ENCODE measurements around the gene GPD1L.
A peak's percentile ranks its signal among the peaks of the same experiment; 100 is the strongest.
"Not testable (repeated sequence)": the region's sequence is repeated elsewhere in the genome, so short reads cannot be mapped to it uniquely, and the experiment has no call there.

GPD1L gene

DNA sequence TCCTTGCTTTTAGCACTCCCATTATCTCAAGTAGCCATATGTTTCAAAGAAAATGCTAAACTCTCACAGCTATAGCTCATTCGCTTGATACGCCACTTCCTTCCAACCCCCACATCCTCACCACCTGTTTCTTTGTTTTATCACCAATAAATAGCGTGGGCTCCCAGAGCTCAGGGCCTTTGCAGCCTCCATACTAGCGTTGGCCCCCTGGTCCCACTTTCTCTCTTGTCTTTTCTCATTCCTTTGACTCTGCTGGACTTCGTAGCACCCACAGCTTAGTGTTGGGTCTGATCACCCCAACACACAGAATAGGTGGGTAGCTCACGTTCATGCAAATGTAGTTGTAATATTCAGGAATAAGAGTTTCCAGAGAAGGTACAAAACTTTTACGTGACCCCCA is 4.1 kb upstream of the GPD1L start:
- H3K4me3 ChIP-seq (ENCODE audit: low read length), result no peak overlapping the region
- DNase-seq (ENCODE audit: low read depth, low spot score), result no peak

DNA sequence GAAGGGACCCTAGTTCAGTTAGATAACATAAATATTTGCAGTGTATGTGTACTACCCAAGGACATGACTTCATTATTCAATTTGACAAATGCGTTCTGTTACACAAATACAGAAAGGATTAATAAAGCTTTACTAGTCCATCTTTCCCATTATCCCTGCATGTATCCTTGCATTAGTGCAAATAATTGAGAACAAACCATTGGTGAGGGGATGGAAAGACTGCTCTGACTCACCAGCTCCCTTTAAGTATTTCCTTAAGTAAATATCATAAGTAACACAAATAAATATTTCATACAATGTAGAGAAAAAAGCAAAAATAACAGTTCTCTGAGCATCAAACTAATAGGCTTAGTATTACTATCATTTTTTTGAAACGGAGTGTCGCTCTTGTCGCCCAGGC is 1.9 kb upstream of the GPD1L start:
- no peak overlapping the region for H3K4me3 ChIP-seq (ENCODE audit: low read length)
- DNase-seq (ENCODE audit: low read depth, low spot score), result no peak

DNA sequence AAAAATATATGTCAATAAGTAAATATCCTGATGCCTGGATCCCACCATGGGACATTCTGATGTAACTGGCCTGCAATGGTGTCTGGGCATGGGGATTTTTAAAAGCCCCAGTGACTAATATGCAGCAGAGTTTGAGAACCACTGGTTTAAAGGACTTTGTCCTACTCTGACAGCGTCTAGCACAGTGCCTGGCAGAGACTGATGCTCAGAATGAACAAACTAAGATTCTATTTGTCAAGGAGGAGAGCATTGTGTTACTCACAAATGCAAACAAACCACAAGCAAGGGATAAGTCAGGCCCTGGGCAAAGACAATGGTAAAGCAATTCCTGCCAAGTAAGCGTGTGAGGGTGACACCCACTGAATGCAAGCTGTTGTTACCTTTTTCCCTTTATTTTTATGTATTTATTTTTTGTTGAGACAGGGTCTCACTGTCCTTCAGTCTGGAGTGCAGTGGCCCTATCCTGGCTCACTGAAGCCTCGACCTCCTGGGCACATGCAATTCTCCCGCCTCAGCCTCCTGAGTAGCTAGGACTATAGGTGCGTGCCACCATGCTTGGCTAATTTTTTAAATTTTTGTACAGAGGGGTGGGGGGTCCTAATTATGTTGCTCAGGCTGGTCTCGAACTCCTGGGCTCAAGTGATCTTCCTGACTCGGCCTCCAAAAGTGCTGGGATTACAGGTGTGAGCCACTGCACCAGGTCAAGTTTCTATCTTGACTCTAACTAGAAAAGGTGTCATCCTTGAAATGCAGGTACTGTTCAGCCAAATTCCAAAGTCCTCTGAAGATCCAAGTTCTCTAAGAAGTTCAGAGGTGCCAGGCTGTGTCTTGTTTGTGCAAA is 909 bp upstream of the GPD1L start:
- H3K4me3 ChIP-seq (ENCODE audit: low read length), result peak overlapping the region; percentile 38
- no peak for DNase-seq (ENCODE audit: low read depth, low spot score)

DNA sequence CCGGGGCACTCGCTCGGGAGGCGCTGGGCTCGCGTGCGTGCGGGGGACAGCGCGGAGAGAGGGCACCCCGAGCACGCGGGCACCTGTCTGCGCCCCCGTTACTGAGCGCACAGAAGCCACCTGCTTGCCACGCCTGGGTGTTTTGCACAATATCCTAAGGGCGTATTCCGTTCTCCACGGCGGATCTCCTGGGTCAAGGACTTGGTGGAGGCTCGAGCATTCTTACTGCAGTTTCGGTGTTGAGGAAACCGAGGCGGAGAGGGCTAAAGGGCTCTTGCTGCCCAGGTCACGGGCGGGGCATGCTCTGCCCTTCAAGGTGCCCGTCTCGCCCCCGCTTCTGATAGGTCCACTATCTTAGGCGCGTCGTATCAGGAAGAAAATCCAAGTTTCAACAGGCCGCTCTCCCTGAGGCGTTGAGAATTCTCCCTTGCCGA is 526 bp downstream of the GPD1L start:
- no peak for DNase-seq (ENCODE audit: low read depth, low spot score)
- H3K4me3 ChIP-seq (ENCODE audit: low read length), result peak overlapping the region; percentile 67

DNA sequence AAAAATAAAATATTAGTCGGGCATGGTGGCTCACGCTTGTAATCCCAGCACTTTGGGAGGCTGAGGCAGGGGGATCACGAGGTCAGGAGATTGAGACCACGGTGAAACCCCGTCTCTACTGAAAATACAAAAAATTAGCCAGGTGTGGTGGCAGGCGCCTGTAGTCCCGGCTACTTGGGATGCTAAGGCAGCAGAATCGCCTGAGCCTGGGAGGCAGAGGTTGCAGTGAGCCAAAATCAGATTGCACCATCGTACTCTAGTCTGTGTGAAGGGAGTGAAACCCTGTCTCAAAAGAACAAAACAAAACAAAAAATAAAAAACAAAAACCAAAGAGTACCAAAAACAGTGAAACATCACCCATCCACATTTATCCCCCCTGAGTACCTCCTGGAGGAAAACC is 1.8 kb downstream of the GPD1L start:
- not testable (repeated sequence) for H3K4me3 ChIP-seq (ENCODE audit: low read length)

DNA sequence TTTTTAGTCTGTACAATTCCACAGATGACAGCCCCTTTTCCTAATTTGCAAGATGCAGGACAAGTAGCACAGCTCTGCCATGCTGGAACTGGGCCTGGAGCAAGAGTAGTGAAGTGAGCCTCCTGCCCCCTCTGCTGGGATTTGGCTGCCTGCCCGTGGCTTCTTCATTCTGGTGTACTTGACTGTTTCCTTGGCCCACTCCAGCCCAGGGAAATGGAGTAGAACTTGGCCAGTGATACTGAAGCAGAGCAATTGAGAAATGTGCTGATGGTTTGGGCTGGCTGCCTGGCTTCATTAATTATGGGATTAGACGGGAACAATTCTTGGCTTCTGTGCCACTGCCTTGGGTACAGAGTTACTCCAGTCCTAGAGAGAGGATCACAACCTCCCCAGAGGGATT is 2.8 kb downstream of the GPD1L start:
- no peak overlapping the region for H3K4me3 ChIP-seq (ENCODE audit: low read length)
- DNase-seq (ENCODE audit: low read depth, low spot score), result no peak

More for the DNA sequence above, 1.8 kb downstream of the GPD1L start:
- not testable (repeated sequence) for DNase-seq (ENCODE audit: low read depth, low spot score)

DNA sequence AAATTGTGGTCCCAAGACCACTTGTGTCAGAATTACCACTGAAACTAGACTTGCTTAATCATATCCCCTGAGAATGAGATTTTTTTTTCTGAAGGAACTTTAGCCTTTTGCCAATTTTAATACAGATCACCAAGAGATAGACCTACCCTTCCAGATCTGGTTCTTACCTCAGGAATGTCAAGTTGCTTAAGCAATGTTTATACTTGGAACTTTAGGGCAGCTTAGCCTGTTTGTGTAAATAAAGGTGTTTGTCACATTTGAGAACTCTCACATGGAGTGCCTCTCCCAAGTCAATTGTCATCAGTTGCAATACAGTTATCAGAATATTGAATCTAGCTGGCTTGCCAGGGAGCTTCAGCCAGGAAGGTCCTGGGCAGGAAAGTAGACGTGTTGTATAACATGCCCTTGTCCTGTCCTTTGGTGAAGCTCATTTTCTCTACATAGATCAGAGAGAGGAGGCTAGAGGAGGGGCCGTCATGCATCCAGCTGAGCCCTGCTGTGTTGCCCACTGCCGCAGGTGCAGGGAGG is 3.9 kb downstream of the GPD1L start:
- no peak for DNase-seq (ENCODE audit: low read depth, low spot score)
- no peak overlapping the region for H3K4me3 ChIP-seq (ENCODE audit: low read length)

DNA sequence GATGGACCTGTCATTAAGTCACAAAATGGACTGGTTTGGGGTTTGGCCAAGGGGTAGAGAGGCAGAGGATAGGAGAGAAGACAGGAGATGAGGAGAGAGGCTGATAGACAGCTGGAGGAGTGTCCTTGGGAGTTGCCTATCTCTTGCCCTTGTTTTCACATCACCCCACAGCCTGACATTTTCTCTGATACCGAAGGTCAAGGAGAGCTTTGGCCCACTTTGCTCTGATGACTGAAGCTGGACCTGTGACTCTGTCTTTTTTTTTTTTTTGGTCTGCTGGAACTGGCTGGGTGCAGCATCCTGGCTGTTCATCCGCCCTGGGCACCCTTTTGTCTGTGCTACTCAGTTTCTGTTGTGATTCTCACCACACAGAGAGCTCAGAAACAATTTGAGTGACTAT is 5.1 kb downstream of the GPD1L start:
- no peak for DNase-seq (ENCODE audit: low read depth, low spot score)
- H3K4me3 ChIP-seq (ENCODE audit: low read length), result no peak overlapping the region

DNA sequence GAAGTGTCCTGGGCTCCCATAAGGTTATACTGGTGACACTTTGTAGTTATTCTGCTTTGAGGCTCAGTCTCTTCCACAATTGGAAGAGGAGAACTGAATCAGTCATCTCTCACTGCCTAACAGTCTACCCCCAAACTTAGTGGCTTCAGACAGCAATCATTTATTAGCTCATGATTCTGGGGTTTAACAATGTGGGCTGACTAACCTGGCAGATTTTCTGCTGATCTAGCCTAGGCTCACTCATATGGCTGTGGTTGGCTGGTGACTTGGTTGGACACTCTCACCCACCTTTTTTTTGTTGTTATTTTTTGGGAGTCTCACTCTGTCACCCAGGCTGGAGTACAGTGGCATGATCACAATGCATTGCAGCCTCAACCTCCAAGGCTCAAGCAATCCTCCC is 7.1 kb downstream of the GPD1L start:
- DNase-seq (ENCODE audit: low read depth, low spot score), result no peak
- H3K4me3 ChIP-seq (ENCODE audit: low read length), result no peak overlapping the region

DNA sequence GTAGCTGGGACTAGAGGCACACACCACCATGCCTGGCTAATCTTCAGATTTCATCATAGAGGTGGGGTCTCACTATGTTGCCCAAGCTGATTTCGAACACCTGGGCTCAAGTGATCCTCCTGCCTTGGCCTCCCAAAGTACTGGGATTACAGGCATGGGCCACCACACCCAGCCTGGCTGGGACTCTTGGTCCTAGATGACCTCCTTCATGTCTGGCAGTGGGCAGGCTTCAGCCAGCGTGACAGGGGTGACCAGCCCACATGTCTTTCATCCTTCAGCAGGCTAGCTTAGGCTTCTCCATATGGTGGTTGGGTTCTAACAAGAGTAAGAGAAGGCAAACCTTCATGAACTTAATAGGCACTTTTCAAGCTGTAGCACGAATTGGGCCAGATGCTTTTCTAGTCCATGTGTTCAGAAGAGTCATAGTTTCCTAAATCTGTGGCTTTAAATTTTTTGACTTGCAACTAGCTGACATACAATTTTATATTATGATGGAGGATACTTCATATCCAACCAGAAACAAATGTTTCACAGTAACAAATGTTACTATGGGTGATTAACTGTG is 7.6 kb downstream of the GPD1L start:
- DNase-seq (ENCODE audit: low read depth, low spot score), result no peak
- H3K4me3 ChIP-seq (ENCODE audit: low read length), result no peak overlapping the region; the same call in 1 of the 2 replicates

DNA sequence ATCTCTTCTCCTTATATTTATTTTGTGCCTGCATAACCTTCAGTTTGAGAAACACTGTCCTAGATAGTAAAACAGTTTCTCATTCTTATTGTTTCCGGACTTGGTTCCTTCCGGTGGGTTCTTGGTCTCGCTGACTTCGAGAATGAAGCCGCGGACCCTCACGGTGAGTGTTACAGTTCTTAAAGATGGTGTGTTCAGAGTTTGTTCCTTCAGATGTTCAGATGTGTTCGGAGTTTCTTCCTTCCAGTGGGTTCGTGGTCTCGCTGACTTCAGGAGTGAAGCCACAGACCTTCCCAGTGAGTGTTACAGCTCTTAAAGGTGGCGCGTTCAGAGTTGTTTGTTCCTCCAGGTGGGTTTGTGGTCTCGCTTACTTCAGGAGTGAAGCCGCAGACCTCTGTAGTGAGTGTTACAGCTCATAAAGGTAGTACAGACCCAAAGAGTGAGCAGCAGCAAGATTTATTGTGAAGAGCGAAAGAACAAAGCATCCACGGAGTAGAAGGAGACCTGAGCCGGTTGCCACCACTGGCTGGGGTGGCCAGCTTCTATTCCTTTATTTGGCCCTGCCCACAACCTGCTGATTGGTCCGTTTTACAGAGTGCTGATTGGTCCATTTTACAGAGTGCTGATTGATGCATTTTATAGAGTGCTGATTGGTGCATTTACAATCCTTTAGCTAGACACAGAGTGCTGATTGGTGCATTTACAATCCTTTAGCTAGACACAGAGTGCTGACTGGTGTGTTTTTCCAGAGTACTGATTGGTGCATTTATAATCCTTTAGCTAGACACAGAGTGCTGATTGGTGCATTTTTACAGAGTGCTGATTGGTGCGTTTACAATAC is 8.3 kb downstream of the GPD1L start:
- DNase-seq (ENCODE audit: low read depth, low spot score), result peak; percentile 98
- H3K4me3 ChIP-seq (ENCODE audit: low read length), result not testable (repeated sequence)

DNA sequence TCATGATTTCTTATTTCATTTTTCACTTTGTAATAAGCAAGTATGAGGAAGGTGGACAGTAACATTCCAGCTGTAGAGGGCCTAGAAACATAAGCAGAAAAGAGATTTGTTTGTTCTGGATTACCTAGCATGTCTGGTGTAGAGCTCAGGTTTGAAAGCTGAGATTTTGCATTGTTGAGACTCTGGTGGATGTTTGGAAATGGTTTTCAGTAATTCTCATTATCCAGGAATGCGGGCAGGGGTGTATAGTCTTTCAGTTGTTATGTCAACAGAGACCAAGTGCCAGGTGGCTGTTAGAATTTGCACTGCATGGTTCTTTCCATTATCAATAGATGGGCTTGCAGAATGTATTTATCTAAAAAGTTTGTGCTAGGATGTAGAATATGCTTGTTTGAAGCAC is 10.9 kb downstream of the GPD1L start:
- DNase-seq (ENCODE audit: low read depth, low spot score), result no peak
- H3K4me3 ChIP-seq (ENCODE audit: low read length), result no peak overlapping the region

DNA sequence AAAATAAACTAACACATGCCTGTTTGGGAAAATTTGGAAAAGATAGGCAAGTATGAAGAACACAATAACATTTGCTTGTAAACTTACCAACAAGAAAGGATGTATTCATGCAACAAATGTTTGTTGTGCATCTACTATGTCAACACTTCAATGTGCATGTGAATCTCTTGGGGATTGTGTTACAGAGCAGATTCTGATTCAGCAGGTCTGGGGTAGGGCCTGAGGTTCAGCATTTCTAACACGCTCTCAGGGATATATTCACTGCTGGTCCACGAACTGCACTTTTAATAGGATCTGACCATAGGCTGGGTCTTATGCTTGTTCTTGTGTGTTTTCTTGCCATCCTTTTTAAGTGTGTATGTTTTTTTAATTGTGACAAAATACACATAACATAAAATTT is 11.8 kb downstream of the GPD1L start:
- no peak overlapping the region for H3K4me3 ChIP-seq (ENCODE audit: low read length)
- no peak for DNase-seq (ENCODE audit: low read depth, low spot score)

DNA sequence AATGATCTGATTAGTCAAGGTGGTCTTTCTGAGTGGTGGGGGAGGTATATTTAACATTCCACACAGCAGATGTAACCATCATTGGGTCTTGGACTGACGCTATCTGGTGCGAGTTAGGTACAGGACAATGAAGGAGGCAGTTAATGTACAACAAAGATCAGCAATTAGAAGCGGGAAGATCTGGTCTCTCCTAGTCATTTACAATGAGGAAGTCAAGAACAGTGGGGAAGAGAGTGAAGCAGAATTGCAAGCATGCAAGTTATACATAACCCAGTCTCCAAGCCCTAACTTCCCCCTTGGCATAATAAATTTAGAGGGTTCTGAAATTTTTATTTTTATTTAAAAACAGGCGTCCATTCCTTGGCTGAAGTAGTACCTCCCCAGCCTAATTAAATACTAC is 14.1 kb downstream of the GPD1L start:
- DNase-seq (ENCODE audit: low read depth, low spot score), result no peak
- H3K4me3 ChIP-seq (ENCODE audit: low read length), result no peak overlapping the region

DNA sequence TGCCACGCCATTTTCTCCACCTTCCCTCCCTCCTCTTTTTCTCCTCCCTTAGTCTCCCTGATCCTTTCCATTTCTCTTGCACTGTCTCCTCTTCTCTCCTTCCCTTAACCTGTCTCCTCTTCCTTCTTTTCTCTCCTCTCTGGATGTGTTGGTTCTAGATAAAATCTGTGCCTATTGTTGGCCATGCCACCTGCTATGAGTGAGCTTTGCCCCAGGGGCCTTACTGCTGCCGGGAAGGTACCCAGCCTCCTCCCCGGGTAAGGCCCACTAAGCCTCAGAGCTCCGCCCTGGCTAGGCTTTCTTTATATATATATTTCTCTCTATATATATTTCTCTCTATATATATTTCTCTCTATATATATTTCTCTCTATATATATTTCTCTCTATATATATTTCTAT is 14.7 kb downstream of the GPD1L start:
- H3K4me3 ChIP-seq (ENCODE audit: low read length), result no peak overlapping the region

DNA sequence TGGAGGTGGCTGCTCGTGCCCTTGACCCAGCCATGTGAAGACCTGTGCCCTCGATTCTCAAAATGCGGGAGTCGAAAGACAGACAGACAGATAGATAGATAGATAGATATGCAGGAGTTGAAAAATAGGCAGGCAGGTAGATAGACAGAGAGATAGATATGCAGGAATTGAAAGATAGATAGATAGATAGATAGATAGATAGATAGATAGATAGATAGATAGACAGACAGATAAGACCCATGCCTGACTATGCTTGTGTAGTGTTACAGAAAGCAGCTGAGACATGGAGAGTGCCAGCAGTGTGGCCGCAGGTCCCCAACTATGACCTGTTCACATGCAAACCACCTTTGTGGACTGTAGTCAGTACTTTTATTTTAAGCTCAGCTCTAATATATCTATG is 17.2 kb downstream of the GPD1L start:
- no peak overlapping the region for H3K4me3 ChIP-seq (ENCODE audit: low read length)
- DNase-seq (ENCODE audit: low read depth, low spot score), result no peak

More for the DNA sequence above, 14.7 kb downstream of the GPD1L start:
- no peak for DNase-seq (ENCODE audit: low read depth, low spot score)

DNA sequence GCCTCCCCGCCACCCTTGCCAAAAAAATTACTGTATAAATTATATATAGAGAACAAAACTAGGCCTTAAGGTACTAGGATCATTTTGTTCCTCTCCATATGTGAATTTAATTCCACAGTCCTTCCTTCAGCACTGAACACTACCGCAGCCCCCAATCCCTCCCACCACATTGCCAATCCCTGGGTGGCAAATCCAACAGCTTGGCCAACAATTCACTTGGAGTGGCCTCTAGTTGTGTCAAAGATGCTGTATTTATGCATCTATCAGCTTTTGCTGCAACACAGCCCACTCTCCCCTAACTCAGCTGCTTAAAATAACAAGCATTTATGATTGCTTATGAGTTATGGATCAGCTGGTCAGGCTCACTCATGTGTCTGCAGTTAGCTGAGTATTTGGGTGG is 18.6 kb downstream of the GPD1L start:
- no peak overlapping the region for H3K4me3 ChIP-seq (ENCODE audit: low read length)
- no peak for DNase-seq (ENCODE audit: low read depth, low spot score)

DNA sequence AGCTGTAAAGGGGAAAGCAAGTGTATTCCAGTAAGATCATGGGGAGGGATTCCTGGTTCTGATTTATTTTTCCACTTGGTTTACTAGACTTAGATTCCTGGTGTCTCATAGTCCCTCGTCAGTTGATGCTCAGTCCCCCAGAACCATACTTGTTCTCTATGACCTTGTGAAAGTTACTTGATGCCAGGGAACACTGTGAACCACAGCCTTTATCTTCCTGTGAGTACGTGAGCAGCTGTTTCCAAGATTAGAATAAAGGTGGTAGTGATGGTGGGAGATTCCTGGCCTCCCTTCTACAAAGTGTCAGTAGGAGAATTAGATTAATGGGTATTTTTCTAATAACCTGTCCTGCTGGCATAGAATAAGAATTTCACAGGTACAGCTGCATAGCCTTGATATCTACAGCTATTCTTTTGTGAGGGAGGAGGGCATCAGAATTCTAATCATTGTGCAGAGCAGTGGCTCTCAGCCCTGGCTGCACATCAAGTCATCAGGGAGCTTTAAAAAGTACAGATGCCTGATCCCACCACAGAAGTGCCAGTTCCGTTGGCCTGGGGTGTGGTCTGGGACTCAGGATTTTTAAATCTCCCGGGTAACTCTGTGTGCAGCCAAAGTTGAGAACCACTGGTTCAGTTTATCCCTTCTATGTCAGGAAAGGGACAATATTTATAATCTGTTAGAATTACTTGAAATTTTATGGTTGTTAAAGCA is 20.0 kb downstream of the GPD1L start:
- H3K4me3 ChIP-seq (ENCODE audit: low read length), result no peak overlapping the region
- DNase-seq (ENCODE audit: low read depth, low spot score), result no peak

DNA sequence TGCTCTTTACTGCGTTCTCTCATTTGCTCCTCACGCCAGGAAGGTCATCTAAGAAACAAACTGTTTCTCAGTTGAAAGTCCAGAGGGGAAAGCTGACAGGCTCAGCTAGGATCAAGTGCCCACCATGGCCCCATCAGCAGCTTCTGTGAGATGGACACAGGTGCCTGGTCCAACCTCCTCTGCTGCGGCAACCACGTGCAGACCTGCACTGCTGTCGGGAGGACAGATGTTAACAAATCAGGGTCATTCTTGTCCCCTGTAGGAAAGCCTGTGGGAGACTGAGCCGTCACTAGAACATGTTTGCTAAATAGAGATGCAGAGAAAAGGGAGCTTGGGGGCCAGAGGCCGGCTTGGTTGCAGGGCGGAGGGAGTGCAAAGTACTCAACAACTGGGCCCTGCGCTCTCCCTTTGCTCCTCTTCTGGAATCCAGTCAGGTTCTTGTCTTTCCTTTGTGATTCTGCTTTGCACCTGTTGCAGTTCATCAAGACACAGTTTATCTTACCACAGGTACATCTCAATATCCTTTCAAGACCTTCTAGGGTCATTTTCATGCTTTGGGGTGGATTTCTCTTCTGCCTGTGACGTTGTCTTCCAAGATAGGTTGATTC is 20.9 kb downstream of the GPD1L start:
- no peak for DNase-seq (ENCODE audit: low read depth, low spot score)

More for the DNA sequence above, 20.9 kb downstream of the GPD1L start:
- no peak overlapping the region for H3K4me3 ChIP-seq (ENCODE audit: low read length)
